Measurements from ENCODE around the gene PKD1L1.

Gene PKD1L1

DNA sequence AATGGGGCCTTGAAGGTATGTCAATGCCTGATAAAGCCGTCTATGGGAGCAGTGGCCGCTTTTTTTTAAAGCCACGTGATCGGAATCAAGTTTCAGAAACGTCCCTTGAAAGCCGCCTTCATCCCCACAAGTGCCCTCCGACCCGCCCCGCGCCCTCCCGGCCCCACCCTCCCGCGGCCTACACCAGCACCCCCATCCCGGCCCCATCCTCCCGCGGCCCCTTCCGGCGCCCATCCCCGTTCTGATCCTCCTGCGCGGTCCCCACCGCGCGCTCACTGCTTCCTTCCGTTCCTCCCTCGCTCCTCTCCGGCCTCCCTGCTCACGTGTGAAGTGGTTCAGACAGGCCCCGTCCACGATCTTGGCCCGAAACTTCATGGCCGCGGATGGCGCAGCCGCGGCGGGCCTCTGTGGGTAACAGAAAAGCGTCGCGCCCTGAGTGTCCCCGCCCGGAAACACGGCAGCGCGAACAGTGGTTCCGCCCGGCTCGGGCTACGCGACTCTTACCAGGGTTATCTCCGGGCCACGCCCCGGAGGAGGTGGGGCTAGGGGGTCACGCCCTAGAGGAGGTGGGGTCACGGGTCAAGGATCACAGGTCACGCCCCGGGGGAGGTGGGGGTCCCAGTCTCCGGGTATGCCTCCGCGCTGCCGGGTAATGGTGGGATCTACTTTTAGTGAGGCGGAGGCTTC is 31.0 kb upstream of the PKD1L1 start, which contains the start of gene HUS1 (continued):
- TF ChIP-seq PRDM2 (tag by site-specific recombination; IDR thresholded peaks at IDR 0.05; ENCODE audit: borderline replicate concordance) (no peak), ZNF18 (tag by site-specific recombination; IDR thresholded peaks at IDR 0.05) (no peak; the same call in 1 of the 2 replicates), GLIS1 (tag by site-specific recombination; IDR thresholded peaks at IDR 0.05) (peak; percentile 65), ZNF292 (tag by site-specific recombination; IDR thresholded peaks at IDR 0.05; ENCODE audit: borderline replicate concordance, low read depth) (no peak), ZBTB11 (tag by site-specific recombination; conservative IDR thresholded peaks at IDR 0.05; ENCODE audit: low read depth) (peak; percentile 99), SCRT1 (tag by site-specific recombination; IDR thresholded peaks at IDR 0.05; ENCODE audit: borderline replicate concordance) (no peak), ZNF580 (tag by site-specific recombination; IDR thresholded peaks at IDR 0.05) (peak; percentile 92), ZFP37 (tag by site-specific recombination; IDR thresholded peaks at IDR 0.05) (peak; percentile 92), ZFP69B (tag by site-specific recombination; IDR thresholded peaks at IDR 0.05) (peak; percentile 85), ZNF621 (tag by site-specific recombination; IDR thresholded peaks at IDR 0.05) (no peak), REPIN1 (tag by site-specific recombination; IDR thresholded peaks at IDR 0.05; ENCODE audit: low read depth) (peak; percentile 95), WT1 (tag by site-specific recombination; IDR thresholded peaks at IDR 0.05) (no peak), GLI4 (tag by site-specific recombination; IDR thresholded peaks at IDR 0.05) (peak; percentile 87), SP7 (tag by site-specific recombination; IDR thresholded peaks at IDR 0.05) (peak; percentile 90), MZF1 (tag by site-specific recombination; IDR thresholded peaks at IDR 0.05; ENCODE audit: borderline replicate concordance) (no peak), SALL2 (tag by site-specific recombination; IDR thresholded peaks at IDR 0.05; ENCODE audit: borderline replicate concordance) (no peak), PRDM4 (tag by site-specific recombination; IDR thresholded peaks at IDR 0.05) (0 out of 2 replicates have a peak, but pooled peaks have one; percentile 39), ZNF600 (tag by site-specific recombination; IDR thresholded peaks at IDR 0.05) (0 out of 2 replicates have a peak, but pooled peaks have one; percentile 31)
- TF ChIP-seq, protein P1, sequence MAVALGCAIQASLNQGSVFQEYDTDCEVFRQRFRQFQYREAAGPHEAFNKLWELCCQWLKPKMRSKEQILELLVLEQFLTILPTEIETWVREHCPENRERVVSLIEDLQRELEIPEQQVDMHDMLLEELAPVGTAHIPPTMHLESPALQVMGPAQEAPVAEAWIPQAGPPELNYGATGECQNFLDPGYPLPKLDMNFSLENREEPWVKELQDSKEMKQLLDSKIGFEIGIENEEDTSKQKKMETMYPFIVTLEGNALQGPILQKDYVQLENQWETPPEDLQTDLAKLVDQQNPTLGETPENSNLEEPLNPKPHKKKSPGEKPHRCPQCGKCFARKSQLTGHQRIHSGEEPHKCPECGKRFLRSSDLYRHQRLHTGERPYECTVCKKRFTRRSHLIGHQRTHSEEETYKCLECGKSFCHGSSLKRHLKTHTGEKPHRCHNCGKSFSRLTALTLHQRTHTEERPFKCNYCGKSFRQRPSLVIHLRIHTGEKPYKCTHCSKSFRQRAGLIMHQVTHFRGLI (tag by site-specific recombination; IDR thresholded peaks at IDR 0.05), result peak; percentile 31; the same call in 1 of the 2 replicates
- TF ChIP-seq, protein P2, sequence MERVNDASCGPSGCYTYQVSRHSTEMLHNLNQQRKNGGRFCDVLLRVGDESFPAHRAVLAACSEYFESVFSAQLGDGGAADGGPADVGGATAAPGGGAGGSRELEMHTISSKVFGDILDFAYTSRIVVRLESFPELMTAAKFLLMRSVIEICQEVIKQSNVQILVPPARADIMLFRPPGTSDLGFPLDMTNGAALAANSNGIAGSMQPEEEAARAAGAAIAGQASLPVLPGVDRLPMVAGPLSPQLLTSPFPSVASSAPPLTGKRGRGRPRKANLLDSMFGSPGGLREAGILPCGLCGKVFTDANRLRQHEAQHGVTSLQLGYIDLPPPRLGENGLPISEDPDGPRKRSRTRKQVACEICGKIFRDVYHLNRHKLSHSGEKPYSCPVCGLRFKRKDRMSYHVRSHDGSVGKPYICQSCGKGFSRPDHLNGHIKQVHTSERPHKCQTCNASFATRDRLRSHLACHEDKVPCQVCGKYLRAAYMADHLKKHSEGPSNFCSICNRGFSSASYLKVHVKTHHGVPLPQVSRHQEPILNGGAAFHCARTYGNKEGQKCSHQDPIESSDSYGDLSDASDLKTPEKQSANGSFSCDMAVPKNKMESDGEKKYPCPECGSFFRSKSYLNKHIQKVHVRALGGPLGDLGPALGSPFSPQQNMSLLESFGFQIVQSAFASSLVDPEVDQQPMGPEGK (tag by site-specific recombination; IDR thresholded peaks at IDR 0.05), result peak; percentile 77

Data from HEK293 (cell line).